Stimulated activated CD8-positive, alpha-beta memory T cell treated with anti-CD3 and anti-CD28 coated beads, Interleukin-2, amount 100 ng/mL, for 48 hours (primary cell): ENCODE data around the gene TRIM8.

Experiments used
- DNase-seq, 2 donors: peaks; one replicate each; pipeline ENCODE4 v3.0.0-alpha.2; 2020; ENCODE audit warnings: low read depth in 2 of 2

The TRIM8 gene

GRCh38 chr10:102615361-102615760, 28.9 kb upstream of the TRIM8 start:
- DNase-seq, result no peak

GRCh38 chr10:102616066-102616770, 28.1 kb upstream of the TRIM8 start:
- no peak for DNase-seq

- DNase-seq, result no peak
Measured at GRCh38 chr10:102617041-102617440, 27.2 kb upstream of the TRIM8 start.

- no peak for DNase-seq
Measured at GRCh38 chr10:102617816-102618215, 26.5 kb upstream of the TRIM8 start.

GRCh38 chr10:102619281-102619981, 24.8 kb upstream of the TRIM8 start:
- DNase-seq, result no peak

GRCh38 chr10:102620138-102620590, 24.1 kb upstream of the TRIM8 start:
- DNase-seq, result no peak

- no peak for DNase-seq
Measured at GRCh38 chr10:102620591-102621442, 23.5 kb upstream of the TRIM8 start.

- DNase-seq, result no peak
Measured at GRCh38 chr10:102621443-102622325, 22.6 kb upstream of the TRIM8 start.

- DNase-seq, result no peak
Measured at GRCh38 chr10:102624094-102624493, 20.2 kb upstream of the TRIM8 start.

- DNase-seq, result no peak
Measured at GRCh38 chr10:102624751-102625645, 19.3 kb upstream of the TRIM8 start.

GRCh38 chr10:102626026-102626685, 18.1 kb upstream of the TRIM8 start:
- DNase-seq, result no peak

- no peak for DNase-seq
Measured at GRCh38 chr10:102627291-102627735, 17.0 kb upstream of the TRIM8 start.

- no peak for DNase-seq
Measured at GRCh38 chr10:102627736-102628293, 16.5 kb upstream of the TRIM8 start.

- DNase-seq, result no peak
Measured at GRCh38 chr10:102628451-102628911, 15.8 kb upstream of the TRIM8 start.

GRCh38 chr10:102629661-102630614, 14.3 kb upstream of the TRIM8 start:
- no peak for DNase-seq

GRCh38 chr10:102630663-102631062, 13.6 kb upstream of the TRIM8 start:
- DNase-seq, result no peak

GRCh38 chr10:102631525-102632393, 12.5 kb upstream of the TRIM8 start:
- no peak for DNase-seq
